Endodermal cell (in vitro differentiated cells): ENCODE results near the gene EEA1. TPM values are rescaled to one million over a fixed set of nuclear protein-coding genes. Genes with fewer than 3 reads are reported as not detected.

Experiments used
- DNase-seq: peaks from one replicate; pipeline ENCODE4 v3.0.0-alpha.2; 2017
- H3K27ac ChIP-seq: 2 replicates; pipeline ENCODE4 v1.5.1; 2013; ENCODE audit warnings: mild to moderate bottlenecking, low read depth, low read length, moderate library complexity
- H3K27me3 ChIP-seq: 2 replicates; pipeline ENCODE4 v1.6.1; 2013; ENCODE audit warnings: mild to moderate bottlenecking, low read length, moderate library complexity; ENCODE audit not compliant: insufficient read depth, control insufficient read depth, poor library complexity, severe bottlenecking
- H3K36me3 ChIP-seq: 2 replicates; pipeline ENCODE4 v1.7.0; 2013; ENCODE audit warnings: mild to moderate bottlenecking, low read length, moderate library complexity; ENCODE audit not compliant: control insufficient read depth, insufficient read depth
- H3K4me1 ChIP-seq: one replicate; pipeline ENCODE4 v1.7.0; 2013; ENCODE audit warnings: low read length; ENCODE audit not compliant: control insufficient read depth, insufficient read depth
- H3K4me3 ChIP-seq: 2 replicates; pipeline ENCODE4 v1.5.1; 2013; ENCODE audit warnings: mild to moderate bottlenecking, low read length, moderate library complexity
- H3K9ac ChIP-seq: 2 replicates; pipeline ENCODE4 v1.6.1; 2013; ENCODE audit warnings: mild to moderate bottlenecking, low read length, moderate library complexity; ENCODE audit not compliant: poor library complexity, severe bottlenecking; ENCODE audit errors: extremely low read depth
- H3K9me3 ChIP-seq: 2 replicates; pipeline ENCODE4 v1.6.1; 2013; ENCODE audit warnings: mild to moderate bottlenecking, low read length, moderate library complexity; ENCODE audit not compliant: control insufficient read depth
- H3K27ac Mint-ChIP-seq: 2 replicates; pipeline ENCODE4 v1.8.0; 2020; ENCODE audit warnings: mixed read lengths
- H3K27me3 Mint-ChIP-seq: 2 replicates; pipeline ENCODE4 v1.8.0; 2021; ENCODE audit warnings: mild to moderate bottlenecking, mixed read lengths; ENCODE audit not compliant: insufficient read depth
- H3K36me3 Mint-ChIP-seq: 2 replicates; pipeline ENCODE4 v1.8.0; 2020; ENCODE audit warnings: low read depth, mixed read lengths
- H3K4me1 Mint-ChIP-seq: 2 replicates; pipeline ENCODE4 v1.8.0; 2020; ENCODE audit warnings: mixed read lengths
- H3K4me3 Mint-ChIP-seq: 2 replicates; pipeline ENCODE4 v1.8.0; 2020; ENCODE audit warnings: mild to moderate bottlenecking, moderate library complexity, mixed read lengths
- H3K9me3 Mint-ChIP-seq: 2 replicates; pipeline ENCODE4 v1.8.0; 2020; ENCODE audit warnings: mild to moderate bottlenecking, mixed read lengths
- CTCF ChIP-seq: fragments of 200-600 bp; sonication (generic); conservative IDR thresholded peaks from 2 replicates; pipeline ENCODE4 v1.5.0; 2021; ENCODE audit warnings: antibody characterized with exemption, mild to moderate bottlenecking
- WGBS, 2 experiments: methylation state at CpG; one replicate each; pipeline versions ENCODE4 v1.1.5 to v1.1.7; 2013; ENCODE audit warnings: missing lambda C conversion rate in 2 of 2, mixed read lengths in 1 of 2; ENCODE audit not compliant: insufficient coverage in 1 of 2, insufficient read length in 1 of 2; 5-methylcytosine and 5-hydroxymethylcytosine counted together
- total RNA-seq, 2 donors: library from RNA; stranded (reverse); fragmentation: NEBNext Ultra II Directional in 1 of 2; extraction: Animal tissue kit (Norgen Biotek cat#: 25700) in 1 of 2; gene quantifications; 2 replicates in 1 of 2; 3 replicates in 1 of 2; pipeline ENCODE4 v1.2.1, GENCODE V29; 2021

EEA1 gene
- total RNA-seq, 2 donors from 2014 or later: 28.2 to 32.5 TPM

GRCh38 chr12:92845329-92845728, 83.8 kb downstream of the EEA1 start:
- no peak overlapping the region for H3K4me3 Mint-ChIP-seq
- H3K9me3 Mint-ChIP-seq: no peaks in the 10 kb centered on the region
- H3K4me1 Mint-ChIP-seq: peaks cover 4% of the 10 kb centered on the region

GRCh38 chr12:92844151-92844763, 84.8 kb downstream of the EEA1 start:
- peaks cover 4% of the 10 kb centered on the region for H3K4me1 Mint-ChIP-seq
- H3K36me3 Mint-ChIP-seq: peaks cover 21% of the 10 kb centered on the region
- H3K27ac ChIP-seq: no peak overlapping the region
- H3K27ac Mint-ChIP-seq: no peak overlapping the region
- peaks cover 28% of the 10 kb centered on the region for H3K36me3 ChIP-seq
- H3K27me3 Mint-ChIP-seq: no peaks in the 10 kb centered on the region
- H3K9ac ChIP-seq: no peak overlapping the region
- H3K9me3 Mint-ChIP-seq: no peaks in the 10 kb centered on the region
- H3K4me1 ChIP-seq: no peaks in the 10 kb centered on the region
- TF ChIP-seq CTCF: no peak
- no peak overlapping the region for H3K4me3 ChIP-seq
- peaks cover 4% of the 10 kb centered on the region for H3K9me3 ChIP-seq
- whole genome bisulfite sequencing, 2 experiments: no CpG with 5 or more reads among the region's 1 CpG
- no peaks in the 10 kb centered on the region for H3K27me3 ChIP-seq
- DNase-seq: no peak
- no peak overlapping the region for H3K4me3 Mint-ChIP-seq

More at GRCh38 chr12:92845329-92845728, 83.8 kb downstream of the EEA1 start:
- H3K27me3 ChIP-seq: no peaks in the 10 kb centered on the region
- H3K36me3 ChIP-seq: peaks cover 37% of the 10 kb centered on the region
- 86 to 92% methylated on average over 1 to 3 of the region's 3 CpGs for WGBS, 2 experiments
- no peaks in the 10 kb centered on the region for H3K4me1 ChIP-seq
- TF ChIP-seq CTCF: no peak
- Mint-ChIP-seq H3K27ac (peak overlapping the region; percentile 1), H3K36me3 (peaks cover 31% of the 10 kb centered on the region), H3K27me3 (no peaks in the 10 kb centered on the region)
- no peak overlapping the region for H3K27ac ChIP-seq
- no peak for DNase-seq
- H3K9ac ChIP-seq: no peak overlapping the region
- H3K4me3 ChIP-seq: no peak overlapping the region
- H3K9me3 ChIP-seq: peaks cover 4% of the 10 kb centered on the region

- Histone ChIP-seq H3K27me3 (no peaks in the 10 kb centered on the region), H3K4me3 (no peak overlapping the region), H3K4me1 (no peaks in the 10 kb centered on the region), H3K9ac (no peak overlapping the region), H3K27ac (no peak overlapping the region), H3K36me3 (peaks cover 59% of the 10 kb centered on the region), H3K9me3 (peaks cover 5% of the 10 kb centered on the region)
- H3K4me3 Mint-ChIP-seq: no peak overlapping the region
- no peak for TF ChIP-seq CTCF
- H3K36me3 Mint-ChIP-seq: peaks cover 23% of the 10 kb centered on the region
- 97% methylated on average over 5 of the region's 7 CpGs; no CpG with 5 or more reads in 1 of the 2 experiments for WGBS, 2 experiments
- H3K9me3 Mint-ChIP-seq: no peaks in the 10 kb centered on the region
- no peaks in the 10 kb centered on the region for H3K4me1 Mint-ChIP-seq
- H3K27me3 Mint-ChIP-seq: no peaks in the 10 kb centered on the region
- no peak overlapping the region for H3K27ac Mint-ChIP-seq
- DNase-seq: no peak
Measured at GRCh38 chr12:92829686-92830282, 99.3 kb downstream of the EEA1 start.
